Ascending aorta (tissue), 2 donors: ENCODE data around the gene TCERG1L. TPM values are rescaled to one million over a fixed set of nuclear protein-coding genes. Genes with fewer than 3 reads are reported as not detected.

ENCODE experiments used
- DNase-seq, 2 donors: peaks; one replicate each; pipeline ENCODE4 v3.0.0-alpha.2; 2019; ENCODE audit warnings: low spot score in 2 of 2
- H3K27ac ChIP-seq, 2 donors: fragments of 200-600 bp; sonication (generic); one replicate each; pipeline ENCODE4 v1.5.1; 2016 to 2017; ENCODE audit warnings: mild to moderate bottlenecking in 1 of 2
- H3K27me3 ChIP-seq: fragments of 200-600 bp; sonication (generic); one replicate; pipeline ENCODE4 v1.5.1; 2017
- H3K36me3 ChIP-seq, 2 donors: fragments of 200-600 bp; sonication (generic); one replicate each; pipeline ENCODE4 v1.5.1; 2016
- H3K4me1 ChIP-seq, 2 donors: fragments of 200-600 bp; sonication (generic); one replicate each; pipeline ENCODE4 v1.5.1; 2016 to 2017; ENCODE audit warnings: mild to moderate bottlenecking in 1 of 2
- H3K4me3 ChIP-seq, 2 donors: fragments of 200-600 bp; sonication (generic); one replicate each; pipeline ENCODE4 v1.5.1; 2016 to 2017; ENCODE audit warnings: mild to moderate bottlenecking in 1 of 2
- H3K9me3 ChIP-seq, 2 donors: fragments of 200-600 bp; sonication (generic); one replicate each; pipeline ENCODE4 v1.5.1; 2016
- CTCF ChIP-seq, 3 experiments: fragments of 200-600 bp in 2 of 3; fragments of 450-650 bp in 1 of 3; sonication (generic) in 2 of 3; IDR thresholded peaks; one replicate each; pipeline ENCODE4 v1.5.1; 2016 to 2019; ENCODE audit warnings: antibody characterized with exemption in 3 of 3, mild to moderate bottlenecking in 1 of 3, moderate library complexity in 1 of 3
- intact Hi-C: fragments of 100-400 bp; cut with DNase I; formaldehyde crosslinking; loops from one replicate; pipeline ENCODE4 v1.15.1; 2023
- total RNA-seq: library from RNA; depleted of rRNA; stranded (reverse); fragments of >200 nt; gene quantifications from one replicate; pipeline ENCODE4 v1.1.0, GENCODE V29; 2016

The TCERG1L gene
- total RNA-seq, 1 donor from 2014 or later: not detected

DNA sequence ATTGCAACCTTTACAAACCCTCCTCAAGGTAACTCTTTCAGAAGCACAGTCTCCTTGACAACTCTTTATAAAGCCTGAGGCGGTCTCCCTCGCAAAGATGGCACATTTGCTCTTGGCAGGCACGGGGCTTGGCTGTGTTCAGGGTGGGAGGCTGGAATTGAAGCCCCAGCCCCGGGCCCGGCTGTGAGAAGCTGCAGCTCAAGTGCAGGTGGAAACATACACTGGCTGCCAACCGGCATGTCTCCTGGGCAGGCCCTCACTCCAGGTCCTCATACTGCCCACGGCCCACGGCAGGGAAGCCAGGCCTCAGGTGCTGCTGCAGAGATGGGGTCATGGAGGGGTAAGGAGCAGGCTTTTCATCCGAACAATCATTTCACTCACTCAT, 194.5 kb downstream of the TCERG1L start:
- Histone ChIP-seq H3K27me3 (no peaks in the 10 kb centered on the region), H3K27ac (no peak overlapping the region), H3K9me3 (no peaks in the 10 kb centered on the region), H3K4me1 (no peaks in the 10 kb centered on the region), H3K36me3 (no peaks in the 10 kb centered on the region), H3K4me3 (no peak overlapping the region)
- no peak for DNase-seq
- TF ChIP-seq CTCF (IDR thresholded peaks at IDR 0.05): no peak
- intact Hi-C loops: no loop called here

GRCh38 chr10:131116216-131116990, 195.1 kb downstream of the TCERG1L start:
- Histone ChIP-seq H3K27me3 (no peaks in the 10 kb centered on the region), H3K27ac (no peak overlapping the region), H3K9me3 (no peaks in the 10 kb centered on the region), H3K36me3 (no peaks in the 10 kb centered on the region), H3K4me3 (no peak overlapping the region), H3K4me1 (no peaks in the 10 kb centered on the region)
- no peak for DNase-seq
- TF ChIP-seq CTCF (IDR thresholded peaks at IDR 0.05): no peak
- intact Hi-C loops: no loop called here

GRCh38 chr10:131115801-131116200, 195.7 kb downstream of the TCERG1L start:
- no peaks in the 10 kb centered on the region for H3K36me3 ChIP-seq
- H3K27me3 ChIP-seq: no peaks in the 10 kb centered on the region
- no peaks in the 10 kb centered on the region for H3K9me3 ChIP-seq
- H3K27ac ChIP-seq: no peak overlapping the region
- DNase-seq: no peak
- no peaks in the 10 kb centered on the region for H3K4me1 ChIP-seq
- intact Hi-C loops: no loop called here
- TF ChIP-seq CTCF (IDR thresholded peaks at IDR 0.05): no peak
- no peak overlapping the region for H3K4me3 ChIP-seq

- H3K36me3 ChIP-seq: no peaks in the 10 kb centered on the region
- H3K9me3 ChIP-seq: no peaks in the 10 kb centered on the region
- TF ChIP-seq CTCF (IDR thresholded peaks at IDR 0.05): no peak
- H3K4me1 ChIP-seq: no peaks in the 10 kb centered on the region
- no peak for DNase-seq
- intact Hi-C loops: no loop called here
- H3K4me3 ChIP-seq: no peak overlapping the region
- no peak overlapping the region for H3K27ac ChIP-seq
- no peaks in the 10 kb centered on the region for H3K27me3 ChIP-seq
Measured at GRCh38 chr10:131115321-131115720, 196.2 kb downstream of the TCERG1L start.

DNA sequence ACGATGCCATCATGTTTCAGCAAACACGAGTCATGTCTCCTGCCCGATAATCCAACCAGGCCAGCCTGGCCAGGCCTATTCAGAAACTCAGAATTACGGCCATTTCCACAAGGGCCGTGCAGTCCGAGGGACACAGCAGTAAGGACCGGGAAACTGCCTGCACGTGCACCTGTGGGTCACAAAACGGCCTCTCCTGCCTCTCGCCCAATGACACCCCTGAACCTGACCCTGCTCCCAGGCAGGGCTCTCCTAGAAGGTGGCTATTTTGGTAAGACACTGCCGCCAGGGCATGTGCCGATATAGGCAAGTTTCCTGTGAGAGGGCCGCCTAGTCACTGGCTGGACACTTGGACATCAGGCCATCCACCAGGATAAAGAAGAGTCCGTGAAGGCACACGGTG, 196.7 kb downstream of the TCERG1L start:
- H3K4me1 ChIP-seq: no peaks in the 10 kb centered on the region
- H3K27ac ChIP-seq: no peak overlapping the region
- H3K9me3 ChIP-seq: no peaks in the 10 kb centered on the region
- no peaks in the 10 kb centered on the region for H3K27me3 ChIP-seq
- no peaks in the 10 kb centered on the region for H3K36me3 ChIP-seq
- no peak overlapping the region for H3K4me3 ChIP-seq
- DNase-seq: no peak
- intact Hi-C loops: no loop called here
- no peak for TF ChIP-seq CTCF (IDR thresholded peaks at IDR 0.05)
